Activated T-helper 17 cell treated with anti-CD3 and anti-CD28 coated beads, Interleukin-2, amount 50 U/mL, for 72 hours (primary cell): Measurements from ENCODE around the gene DYNLT2. TPM values are rescaled to one million over a fixed set of nuclear protein-coding genes. Genes with fewer than 3 reads are reported as not detected.

ENCODE experiments used
- ATAC-seq: fragments of 150-1000 bp; cut with Tn5 transposase; replicated peaks from 2 replicates; pipeline ENCODE4 v1.10.0; 2021; ENCODE audit warnings: mild to moderate bottlenecking, moderate library complexity
- H3K27ac Mint-ChIP-seq: one replicate; pipeline ENCODE4 v1.8.0; 2022; ENCODE audit warnings: mixed read lengths
- H3K27me3 Mint-ChIP-seq: one replicate; pipeline ENCODE4 v1.8.0; 2022; ENCODE audit warnings: mixed read lengths
- H3K36me3 Mint-ChIP-seq: one replicate; pipeline ENCODE4 v1.8.0; 2022; ENCODE audit warnings: low read depth, mild to moderate bottlenecking, mixed read lengths
- H3K4me1 Mint-ChIP-seq: one replicate; pipeline ENCODE4 v1.8.0; 2022; ENCODE audit warnings: mixed read lengths
- H3K4me3 Mint-ChIP-seq: one replicate; pipeline ENCODE4 v1.8.0; 2022; ENCODE audit warnings: mild to moderate bottlenecking, mixed read lengths
- H3K9me3 Mint-ChIP-seq: one replicate; pipeline ENCODE4 v1.8.0; 2022; ENCODE audit warnings: mixed read lengths
- total RNA-seq, 2 donors: library from RNA; stranded (reverse); gene quantifications; one replicate each; pipeline ENCODE4 v1.2.3, GENCODE V29; 2022

DYNLT2 gene
- total RNA-seq, 2 donors from 2014 or later = 1.6 to 3.1 TPM

- H3K4me3 Mint-ChIP-seq = peak overlapping the region; percentile 84
- ATAC-seq = no peak
- peaks cover 8% of the 10 kb centered on the region for H3K27me3 Mint-ChIP-seq
- H3K4me1 Mint-ChIP-seq = peaks cover 8% of the 10 kb centered on the region
- H3K9me3 Mint-ChIP-seq = no peaks in the 10 kb centered on the region
- H3K27ac Mint-ChIP-seq = peak overlapping the region; percentile 71
- no peaks in the 10 kb centered on the region for H3K36me3 Mint-ChIP-seq
These were observed 38.0 kb upstream of the DYNLT2 start for GRCh38 chr6:169789146-169789943.

GRCh38 chr6:169788809-169789145 lies 37.4 kb upstream of the DYNLT2 start:
- ATAC-seq = no peak
- peaks cover 8% of the 10 kb centered on the region for H3K27me3 Mint-ChIP-seq
- no peaks in the 10 kb centered on the region for H3K36me3 Mint-ChIP-seq
- peaks cover 8% of the 10 kb centered on the region for H3K4me1 Mint-ChIP-seq
- no peak overlapping the region for H3K27ac Mint-ChIP-seq
- peak overlapping the region; percentile 84 for H3K4me3 Mint-ChIP-seq
- H3K9me3 Mint-ChIP-seq = no peaks in the 10 kb centered on the region

- no peak for ATAC-seq
- no peaks in the 10 kb centered on the region for H3K9me3 Mint-ChIP-seq
- no peak overlapping the region for H3K4me3 Mint-ChIP-seq
- H3K36me3 Mint-ChIP-seq = peaks cover 3% of the 10 kb centered on the region
- peaks cover 4% of the 10 kb centered on the region for H3K27me3 Mint-ChIP-seq
- no peak overlapping the region for H3K27ac Mint-ChIP-seq
- peaks cover 8% of the 10 kb centered on the region for H3K4me1 Mint-ChIP-seq
These were observed 36.4 kb upstream of the DYNLT2 start for GRCh38 chr6:169787797-169788196.

GRCh38 chr6:169786349-169786748 lies 35.0 kb upstream of the DYNLT2 start:
- peaks cover 2% of the 10 kb centered on the region for H3K27me3 Mint-ChIP-seq
- peaks cover 7% of the 10 kb centered on the region for H3K36me3 Mint-ChIP-seq
- H3K4me1 Mint-ChIP-seq = peaks cover 5% of the 10 kb centered on the region
- no peak overlapping the region for H3K4me3 Mint-ChIP-seq
- no peak overlapping the region for H3K27ac Mint-ChIP-seq
- H3K9me3 Mint-ChIP-seq = no peaks in the 10 kb centered on the region
- ATAC-seq = no peak

- H3K36me3 Mint-ChIP-seq = peaks cover 15% of the 10 kb centered on the region
- H3K4me3 Mint-ChIP-seq = no peak overlapping the region
- ATAC-seq = no peak
- no peaks in the 10 kb centered on the region for H3K27me3 Mint-ChIP-seq
- no peaks in the 10 kb centered on the region for H3K9me3 Mint-ChIP-seq
- no peak overlapping the region for H3K27ac Mint-ChIP-seq
- peaks cover 4% of the 10 kb centered on the region for H3K4me1 Mint-ChIP-seq
These were observed 34.2 kb upstream of the DYNLT2 start for GRCh38 chr6:169785566-169785965.

- Mint-ChIP-seq H3K4me3 (no peak overlapping the region), H3K27me3 (no peaks in the 10 kb centered on the region), H3K4me1 (peaks cover 4% of the 10 kb centered on the region), H3K27ac (no peak overlapping the region), H3K36me3 (peaks cover 20% of the 10 kb centered on the region), H3K9me3 (no peaks in the 10 kb centered on the region)
- ATAC-seq = no peak
These were observed 33.5 kb upstream of the DYNLT2 start for GRCh38 chr6:169784821-169785340.

- H3K4me3 Mint-ChIP-seq = no peak overlapping the region
- peaks cover 20% of the 10 kb centered on the region for H3K36me3 Mint-ChIP-seq
- no peak overlapping the region for H3K27ac Mint-ChIP-seq
- H3K27me3 Mint-ChIP-seq = no peaks in the 10 kb centered on the region
- no peaks in the 10 kb centered on the region for H3K9me3 Mint-ChIP-seq
- ATAC-seq = no peak
- H3K4me1 Mint-ChIP-seq = no peaks in the 10 kb centered on the region
These were observed 32.8 kb upstream of the DYNLT2 start for GRCh38 chr6:169783971-169784820.

- Mint-ChIP-seq H3K9me3 (no peaks in the 10 kb centered on the region), H3K4me3 (no peak overlapping the region), H3K4me1 (no peaks in the 10 kb centered on the region), H3K27me3 (no peaks in the 10 kb centered on the region), H3K27ac (no peak overlapping the region), H3K36me3 (peaks cover 27% of the 10 kb centered on the region)
- ATAC-seq = no peak
These were observed 32.0 kb upstream of the DYNLT2 start for GRCh38 chr6:169783401-169783800.

- Mint-ChIP-seq H3K27ac (no peak overlapping the region), H3K4me1 (no peaks in the 10 kb centered on the region), H3K36me3 (peaks cover 31% of the 10 kb centered on the region), H3K4me3 (no peak overlapping the region), H3K9me3 (no peaks in the 10 kb centered on the region), H3K27me3 (no peaks in the 10 kb centered on the region)
- ATAC-seq = no peak
These were observed 31.6 kb upstream of the DYNLT2 start for GRCh38 chr6:169782966-169783365.

- Mint-ChIP-seq H3K4me1 (no peaks in the 10 kb centered on the region), H3K9me3 (no peaks in the 10 kb centered on the region), H3K4me3 (no peak overlapping the region), H3K36me3 (peaks cover 49% of the 10 kb centered on the region), H3K27ac (no peak overlapping the region), H3K27me3 (no peaks in the 10 kb centered on the region)
- no peak for ATAC-seq
These were observed 29.3 kb upstream of the DYNLT2 start for GRCh38 chr6:169780571-169781091.

GRCh38 chr6:169779896-169780295 lies 28.5 kb upstream of the DYNLT2 start:
- no peak overlapping the region for H3K4me3 Mint-ChIP-seq
- no peaks in the 10 kb centered on the region for H3K9me3 Mint-ChIP-seq
- H3K27ac Mint-ChIP-seq = no peak overlapping the region
- ATAC-seq = no peak
- no peaks in the 10 kb centered on the region for H3K27me3 Mint-ChIP-seq
- H3K4me1 Mint-ChIP-seq = no peaks in the 10 kb centered on the region
- peaks cover 57% of the 10 kb centered on the region for H3K36me3 Mint-ChIP-seq

GRCh38 chr6:169779092-169779815 lies 27.9 kb upstream of the DYNLT2 start:
- H3K36me3 Mint-ChIP-seq = peaks cover 57% of the 10 kb centered on the region
- no peak overlapping the region for H3K4me3 Mint-ChIP-seq
- H3K4me1 Mint-ChIP-seq = no peaks in the 10 kb centered on the region
- no peak overlapping the region for H3K27ac Mint-ChIP-seq
- H3K27me3 Mint-ChIP-seq = no peaks in the 10 kb centered on the region
- no peaks in the 10 kb centered on the region for H3K9me3 Mint-ChIP-seq
- no peak for ATAC-seq

- Mint-ChIP-seq H3K36me3 (peaks cover 58% of the 10 kb centered on the region), H3K9me3 (no peaks in the 10 kb centered on the region), H3K4me1 (no peaks in the 10 kb centered on the region), H3K4me3 (no peak overlapping the region), H3K27ac (no peak overlapping the region), H3K27me3 (no peaks in the 10 kb centered on the region)
- ATAC-seq = no peak
These were observed 27.3 kb upstream of the DYNLT2 start for GRCh38 chr6:169778646-169779045.

- peaks cover 64% of the 10 kb centered on the region for H3K36me3 Mint-ChIP-seq
- H3K4me3 Mint-ChIP-seq = no peak overlapping the region
- no peaks in the 10 kb centered on the region for H3K27me3 Mint-ChIP-seq
- no peaks in the 10 kb centered on the region for H3K9me3 Mint-ChIP-seq
- H3K27ac Mint-ChIP-seq = no peak overlapping the region
- no peak for ATAC-seq
- H3K4me1 Mint-ChIP-seq = no peaks in the 10 kb centered on the region
These were observed 26.5 kb upstream of the DYNLT2 start for GRCh38 chr6:169777896-169778295.
